Activated naive CD4-positive, alpha-beta T cell treated with anti-CD3 and anti-CD28 coated beads, Interleukin-2, amount 50 U/mL, for 16 hours (primary cell): ENCODE measurements around the gene NEK1.
A peak's percentile ranks its signal among the peaks of the same experiment; 100 is the strongest.
"Not testable (repeated sequence)": the region's sequence is repeated elsewhere in the genome, so short reads cannot be mapped to it uniquely, and the experiment has no call there.

Experiments used
- DNase-seq: peaks from one replicate; pipeline ENCODE4 v3.0.0-alpha.2; 2020

Gene NEK1

DNA sequence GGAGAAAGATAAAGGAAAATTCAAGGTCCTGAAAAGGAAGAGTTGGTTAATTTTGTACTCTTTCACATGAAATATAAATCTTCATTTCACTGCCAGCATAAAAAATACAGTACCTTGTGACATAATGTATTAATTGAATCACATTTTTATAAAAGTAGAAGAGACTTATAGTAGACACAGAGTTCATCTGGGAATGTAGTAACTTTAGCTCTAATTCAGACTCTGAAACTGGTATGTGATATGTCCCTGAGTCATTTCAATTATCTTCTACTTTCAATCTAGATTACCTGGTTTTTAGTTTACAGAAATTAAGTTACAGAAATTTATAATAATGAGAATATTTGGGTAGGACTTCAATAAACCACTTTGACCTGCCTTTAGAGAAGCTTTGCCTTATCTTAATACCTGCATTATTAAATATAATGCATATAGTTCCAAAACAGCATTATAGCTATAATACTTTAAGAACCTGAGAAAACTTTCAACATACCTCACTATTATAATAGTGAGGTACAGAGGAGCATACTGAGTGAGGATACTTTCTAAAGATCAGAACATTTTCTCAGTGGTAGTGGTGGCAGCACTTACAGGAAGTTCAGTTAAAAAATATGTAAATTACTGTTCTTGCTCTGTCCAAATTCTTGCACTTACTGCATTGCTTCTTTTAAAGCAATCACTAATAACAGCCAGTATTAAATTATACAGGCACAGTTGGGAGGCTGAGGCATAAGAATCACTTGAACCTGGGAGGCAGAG lies 11.2 kb downstream of the NEK1 start:
- no peak for DNase-seq

GRCh38 chr4:169594560-169595195 lies 17.7 kb downstream of the NEK1 start:
- no peak for DNase-seq

- no peak for DNase-seq
Measured at GRCh38 chr4:169593050-169593560, 19.3 kb downstream of the NEK1 start.

- no peak for DNase-seq
Measured at GRCh38 chr4:169583563-169583962, 28.8 kb downstream of the NEK1 start.

DNA sequence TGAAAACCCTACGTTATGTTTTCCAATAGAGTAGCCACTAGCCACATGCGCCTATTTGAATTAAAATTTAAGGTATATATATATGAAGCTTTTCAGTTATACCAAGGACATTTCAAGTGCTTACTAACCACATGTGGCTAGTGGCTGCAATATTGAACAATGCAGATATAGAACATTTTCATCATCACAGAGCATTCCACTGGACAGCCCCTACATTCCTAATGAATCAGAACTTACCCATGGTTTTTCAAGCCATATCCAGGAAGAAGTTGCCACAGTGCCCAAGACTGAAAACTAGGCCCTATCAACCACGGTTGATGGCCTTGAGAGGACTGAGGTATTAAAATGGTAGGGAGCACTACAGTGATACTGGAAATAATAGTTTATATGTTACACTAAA lies 29.7 kb downstream of the NEK1 start:
- DNase-seq = no peak

DNA sequence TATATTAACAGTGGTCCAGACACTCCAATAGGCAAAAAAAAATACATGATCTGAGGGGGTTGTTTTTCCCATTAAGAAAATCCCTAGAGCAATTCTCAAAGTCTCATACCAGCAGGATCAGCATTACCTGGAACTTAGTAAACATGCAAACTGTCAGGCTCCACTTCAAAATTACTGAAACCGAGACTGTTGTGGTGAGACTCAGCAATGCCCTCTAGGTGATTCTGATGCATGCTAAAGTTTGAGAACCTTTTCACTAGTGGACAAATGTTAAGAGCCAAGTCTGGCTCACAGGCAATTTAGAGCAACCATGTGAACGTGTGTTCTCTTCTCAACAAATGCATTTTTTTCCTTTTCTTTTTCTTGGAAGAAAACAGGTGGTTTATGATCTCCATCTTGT lies 30.2 kb downstream of the NEK1 start:
- DNase-seq = no peak

DNA sequence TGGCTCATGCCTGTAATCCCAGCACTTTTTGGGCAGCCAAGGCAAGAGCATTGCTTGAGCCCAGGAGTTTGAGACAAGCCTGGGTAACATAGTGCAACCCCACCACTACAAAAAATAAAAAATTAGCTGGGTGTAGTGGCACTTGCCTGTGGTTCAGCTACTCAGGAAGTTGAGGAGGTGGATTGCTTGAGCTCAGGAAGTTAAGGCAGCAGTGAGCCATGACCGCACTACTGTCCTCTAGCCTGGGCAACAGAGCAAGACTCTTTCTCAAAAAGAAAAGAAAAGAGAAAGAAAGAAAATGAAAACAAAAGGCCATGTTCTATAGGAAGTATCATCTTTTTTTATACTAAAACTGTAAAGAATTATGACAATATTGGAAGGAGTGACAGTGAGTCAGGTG lies 38.5 kb downstream of the NEK1 start:
- DNase-seq = no peak

GRCh38 chr4:169571435-169571834 lies 40.9 kb downstream of the NEK1 start:
- no peak for DNase-seq

DNA sequence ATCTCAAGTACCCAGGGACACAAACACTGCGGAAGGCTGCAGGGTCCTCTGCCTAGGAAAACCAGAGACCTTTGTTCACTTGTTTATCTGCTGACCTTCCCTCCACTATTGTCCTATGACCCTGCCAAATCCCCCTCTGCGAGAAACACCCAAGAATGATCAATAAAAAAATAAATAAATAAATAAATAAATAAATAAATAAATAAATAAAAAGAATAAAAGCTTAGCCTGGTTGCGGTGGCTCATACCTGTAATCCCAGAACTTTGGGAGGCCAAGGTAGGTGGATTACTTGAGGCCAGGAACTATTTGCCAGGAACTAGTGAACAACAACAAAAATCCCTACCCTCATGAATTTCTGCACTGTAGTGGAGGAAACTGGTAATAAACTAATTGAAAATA lies 41.4 kb downstream of the NEK1 start:
- DNase-seq = not testable (repeated sequence)

- not testable (repeated sequence) for DNase-seq
Measured at GRCh38 chr4:169570266-169570665, 42.1 kb downstream of the NEK1 start.

- DNase-seq = not testable (repeated sequence)
Measured at GRCh38 chr4:169569188-169569587, 43.2 kb downstream of the NEK1 start.

GRCh38 chr4:169567916-169568315 lies 44.5 kb downstream of the NEK1 start:
- DNase-seq = no peak

DNA sequence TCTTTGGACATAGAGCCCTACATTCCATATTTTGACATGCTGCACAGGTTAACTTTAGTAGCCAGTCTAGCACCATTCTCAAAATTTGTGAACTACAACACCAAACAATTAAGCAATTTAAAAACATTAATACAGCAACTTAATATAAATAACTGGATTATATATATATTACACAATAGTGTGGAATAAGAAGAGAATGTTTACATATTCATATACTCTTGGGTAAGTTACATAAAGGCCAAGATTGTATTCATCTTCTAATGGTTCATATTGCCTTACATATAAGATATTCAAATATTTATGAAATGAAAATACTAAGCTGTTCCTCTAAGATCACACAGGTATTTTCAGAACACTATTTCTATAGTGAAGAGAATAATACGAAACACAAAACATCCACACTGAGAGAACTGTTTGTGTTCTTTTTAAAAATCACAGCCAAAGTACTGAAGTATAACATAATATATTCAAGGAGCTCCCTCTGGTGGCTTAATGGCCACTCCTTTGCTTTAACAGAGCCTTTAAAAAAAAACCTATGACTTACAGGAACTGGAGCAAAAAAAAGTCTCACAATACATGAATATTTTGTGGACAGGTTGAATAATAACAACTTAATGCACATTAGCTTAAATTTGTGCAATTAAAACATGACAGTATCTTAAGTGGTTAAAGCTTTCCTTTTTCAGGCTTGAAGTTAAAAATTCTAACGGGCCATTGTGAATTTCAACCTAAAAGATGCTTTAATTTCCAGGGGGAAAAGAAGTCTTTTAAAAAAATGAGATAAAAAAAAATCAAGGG lies 46.2 kb downstream of the NEK1 start:
- DNase-seq = peak; percentile 17

DNA sequence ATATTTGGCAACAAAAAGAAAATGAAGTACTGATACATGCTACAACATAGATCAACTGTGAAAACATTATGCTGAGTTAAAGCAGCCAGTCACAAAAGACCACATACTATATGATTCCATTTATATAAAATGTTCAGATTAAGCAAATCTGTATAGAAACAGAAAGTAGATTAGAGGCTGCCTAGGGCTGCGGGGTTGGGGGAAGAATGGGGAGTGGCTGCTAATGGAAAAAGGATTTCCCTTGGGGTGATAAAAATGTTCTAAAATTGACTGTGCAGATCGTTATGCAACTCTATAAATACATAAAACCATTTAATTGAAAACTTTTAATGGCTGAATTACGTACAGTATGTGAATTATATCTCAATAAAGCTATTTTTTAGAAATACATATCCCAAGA lies 46.8 kb downstream of the NEK1 start:
- no peak for DNase-seq

DNA sequence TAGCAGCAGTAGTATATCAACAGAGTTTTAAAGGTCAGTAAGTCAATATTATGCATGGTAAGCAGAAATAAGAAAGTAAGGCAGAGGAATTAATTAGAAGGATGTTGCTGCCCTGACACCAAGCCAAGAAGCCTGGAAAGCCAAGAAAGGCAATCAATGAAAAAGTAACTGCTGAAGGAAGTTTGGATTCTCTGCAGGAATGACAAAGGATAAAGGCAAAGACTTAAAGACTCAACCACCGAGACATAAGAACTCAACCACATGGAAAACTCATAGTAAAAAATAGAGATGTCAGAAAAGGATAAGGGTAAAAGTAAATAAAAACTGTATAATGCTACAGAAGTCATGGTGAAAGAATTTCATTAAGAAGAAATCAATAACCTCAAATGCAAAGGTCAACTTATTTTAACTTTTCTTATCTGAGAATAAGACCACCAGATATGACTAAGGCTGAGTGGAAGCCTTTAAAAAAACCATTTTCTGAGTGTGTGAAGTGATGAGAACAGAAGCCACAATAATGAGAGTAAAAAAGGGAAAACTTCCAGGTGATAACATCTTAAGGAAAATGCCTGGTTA lies 55.2 kb downstream of the NEK1 start:
- no peak for DNase-seq

DNA sequence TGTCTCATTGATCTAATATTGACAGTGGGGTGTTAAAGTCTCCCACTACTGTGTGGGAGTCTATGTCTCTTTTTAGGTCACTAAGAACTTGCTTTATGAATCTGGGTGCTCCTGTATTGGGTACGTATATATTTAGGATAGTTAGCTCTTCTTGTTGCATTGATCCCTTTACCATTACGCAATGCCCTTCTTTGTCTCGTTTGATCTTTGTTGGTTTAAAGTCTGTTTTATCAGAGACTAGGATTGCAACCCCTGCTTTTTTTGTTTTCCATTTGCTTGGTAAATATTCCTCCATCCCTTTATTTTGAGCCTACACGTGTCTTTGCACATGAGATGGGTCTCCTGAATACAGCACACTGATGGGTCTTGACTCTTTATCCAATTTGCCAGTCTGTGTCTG lies 65.8 kb downstream of the NEK1 start:
- not testable (repeated sequence) for DNase-seq

DNA sequence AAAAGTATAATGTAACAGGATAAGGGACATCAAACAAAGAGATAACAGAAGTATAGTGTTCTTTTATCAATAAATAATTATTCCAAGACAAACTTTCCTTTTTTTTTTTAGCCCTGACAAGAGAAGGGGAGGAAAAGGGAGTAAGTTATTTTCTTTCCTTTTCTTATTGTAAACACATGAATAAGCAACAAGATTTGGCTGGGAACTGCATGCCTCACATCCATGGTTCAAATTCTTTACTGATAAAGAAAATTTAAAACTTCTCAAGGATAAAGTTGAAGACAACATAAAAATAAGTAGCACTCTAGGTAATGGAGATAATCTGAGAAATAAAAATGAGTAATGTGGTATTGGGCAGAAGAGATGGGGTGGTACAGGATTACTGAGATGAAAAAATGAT lies 71.6 kb downstream of the NEK1 start:
- no peak for DNase-seq

DNA sequence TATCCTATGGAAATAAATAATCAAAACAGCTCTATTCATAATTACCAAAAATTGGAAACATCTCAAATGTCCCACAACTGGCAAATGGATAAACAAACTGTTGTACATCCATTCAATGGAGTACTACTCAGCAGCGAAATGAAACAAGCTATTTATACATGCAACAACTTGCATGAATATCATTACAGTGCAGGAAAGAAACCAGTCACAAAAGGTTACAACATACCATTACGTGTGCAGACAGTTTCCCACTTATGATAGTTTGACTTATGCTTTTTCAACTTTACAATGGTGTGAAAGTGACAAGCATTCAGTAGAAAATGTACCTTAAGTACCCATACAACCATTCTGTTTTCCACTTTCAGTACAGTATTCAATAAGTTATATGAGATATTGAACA lies 82.3 kb downstream of the NEK1 start:
- no peak for DNase-seq

DNA sequence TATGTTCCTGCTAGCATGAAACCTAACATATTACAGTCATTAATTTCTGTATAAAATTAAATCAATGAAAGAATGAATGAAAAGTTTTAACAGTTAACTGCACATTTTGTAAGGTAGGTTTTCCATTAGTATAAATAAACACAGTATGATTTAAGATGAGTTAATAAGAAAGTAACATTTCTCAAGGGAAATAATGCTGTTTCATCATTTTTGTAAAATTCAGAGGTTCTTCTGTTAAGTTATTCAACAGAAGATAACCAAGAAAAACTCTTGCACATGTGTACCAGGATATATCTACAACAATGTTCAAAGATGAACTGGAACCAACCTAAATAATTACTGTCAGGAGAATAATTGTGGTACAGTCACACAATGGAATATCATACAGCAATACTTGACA lies 88.6 kb downstream of the NEK1 start:
- no peak for DNase-seq

GRCh38 chr4:169510617-169511016 lies 101.8 kb downstream of the NEK1 start:
- no peak for DNase-seq

DNA sequence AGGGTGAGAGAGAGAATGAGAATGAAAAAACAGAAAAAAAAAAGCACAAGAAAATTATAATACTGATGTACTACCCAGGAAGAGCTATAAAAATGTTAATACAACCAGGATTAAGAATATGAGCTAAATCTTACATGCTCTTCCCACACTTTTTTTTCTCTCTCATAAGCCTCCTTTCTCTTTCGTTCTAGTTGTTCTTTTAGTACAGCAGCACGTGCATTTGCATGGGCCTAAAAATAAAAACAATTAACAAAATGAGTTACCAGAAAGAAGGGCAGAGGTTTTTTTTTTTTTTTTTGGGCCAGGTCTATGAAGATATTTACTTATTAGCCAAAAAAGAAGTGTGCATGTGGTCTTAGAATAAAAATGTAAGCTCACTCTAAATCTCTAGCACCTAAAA lies 105.5 kb downstream of the NEK1 start:
- DNase-seq = no peak

- not testable (repeated sequence) for DNase-seq
Measured at GRCh38 chr4:169499907-169500306, 112.5 kb downstream of the NEK1 start.

GRCh38 chr4:169494234-169494633 lies 118.1 kb downstream of the NEK1 start:
- not testable (repeated sequence) for DNase-seq
